HG03066 (cell line): Measurements from ENCODE around the gene RBFOX1.

Experiments used
- ATAC-seq: cut with Tn5 transposase; IDR thresholded peaks from one replicate; pipeline ENCODE4 v1.9.1; 2021; ENCODE audit warnings: low read depth; ENCODE audit not compliant: unreplicated experiment

The RBFOX1 gene

DNA sequence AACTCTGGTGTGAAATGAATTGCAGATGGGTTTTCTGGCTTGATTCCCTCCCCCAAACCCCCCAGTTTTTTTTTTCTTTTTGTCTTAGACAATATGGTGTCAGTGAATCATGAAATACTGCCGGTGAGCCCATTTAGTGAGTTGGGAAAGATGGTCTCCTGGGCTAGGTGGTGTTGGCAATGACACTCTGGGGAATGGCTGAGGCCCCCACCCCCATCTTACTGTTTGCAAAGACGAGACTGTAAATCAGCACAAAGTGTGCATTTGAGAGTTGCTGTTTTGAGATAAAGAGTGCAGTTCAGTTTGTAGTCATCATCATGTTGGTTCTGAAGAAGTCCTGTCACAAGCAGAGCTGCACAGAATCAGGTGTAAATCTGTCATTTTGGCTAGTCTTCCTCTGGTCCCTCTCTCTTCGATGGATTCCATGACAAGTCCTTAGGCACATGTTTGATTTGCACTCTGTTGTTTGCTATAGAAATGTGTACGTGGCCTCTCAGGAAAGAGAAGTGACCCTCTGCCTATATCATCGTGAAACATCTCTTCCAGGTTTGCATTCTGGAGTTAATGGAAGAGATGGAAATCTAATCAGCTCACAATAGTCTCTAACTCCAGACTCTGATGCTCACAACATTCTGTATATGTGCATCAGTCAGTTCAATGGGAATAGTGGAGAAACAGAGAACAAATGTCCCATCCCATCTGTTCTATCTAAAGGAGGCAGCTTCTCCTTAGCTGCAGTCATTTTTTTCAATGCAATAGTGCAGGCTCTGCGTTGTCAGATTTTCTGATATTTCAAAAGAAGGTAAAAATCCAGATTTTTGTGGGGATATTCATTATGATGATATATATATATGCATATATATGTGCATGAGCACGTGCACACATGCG, 34.6 kb downstream of the RBFOX1 start:
- no peak for ATAC-seq

DNA sequence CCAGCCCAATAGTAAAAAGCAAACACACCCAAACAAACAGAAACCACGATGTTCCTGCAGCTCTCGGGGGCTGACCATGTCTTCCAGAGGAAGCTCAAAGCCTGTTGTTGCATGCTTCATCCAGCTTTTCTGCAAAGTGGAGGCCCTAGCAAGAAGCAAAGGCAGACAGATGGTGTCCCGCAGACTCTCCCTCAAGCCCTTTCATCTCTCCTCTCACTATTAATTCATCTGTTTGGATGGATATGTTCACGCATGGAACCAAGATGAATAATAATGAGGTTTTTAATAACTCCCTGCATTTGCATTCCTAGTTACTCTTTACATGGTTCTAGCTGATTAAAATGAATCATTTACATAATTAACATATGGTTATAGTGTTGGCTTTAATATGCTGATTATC, 36.6 kb downstream of the RBFOX1 start:
- no peak for ATAC-seq

DNA sequence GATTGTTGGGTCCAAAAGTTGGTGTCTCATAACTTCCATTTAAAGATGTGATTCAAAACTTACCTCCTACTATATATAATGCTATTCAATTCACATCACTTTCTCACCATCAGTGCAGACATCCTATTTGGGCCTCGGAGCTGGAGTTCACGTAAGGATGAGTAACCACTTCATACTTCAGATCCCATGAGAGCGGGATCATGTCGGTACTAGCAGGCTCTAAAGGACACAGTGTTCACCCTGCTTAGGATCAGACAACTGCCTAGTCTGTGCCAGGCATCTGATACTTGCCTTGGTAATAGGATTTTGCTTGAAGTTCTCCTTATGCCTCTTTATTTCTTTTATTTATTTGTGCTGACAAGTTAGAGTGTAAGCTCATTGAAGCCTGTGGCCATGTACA, 39.5 kb downstream of the RBFOX1 start:
- no peak for ATAC-seq

DNA sequence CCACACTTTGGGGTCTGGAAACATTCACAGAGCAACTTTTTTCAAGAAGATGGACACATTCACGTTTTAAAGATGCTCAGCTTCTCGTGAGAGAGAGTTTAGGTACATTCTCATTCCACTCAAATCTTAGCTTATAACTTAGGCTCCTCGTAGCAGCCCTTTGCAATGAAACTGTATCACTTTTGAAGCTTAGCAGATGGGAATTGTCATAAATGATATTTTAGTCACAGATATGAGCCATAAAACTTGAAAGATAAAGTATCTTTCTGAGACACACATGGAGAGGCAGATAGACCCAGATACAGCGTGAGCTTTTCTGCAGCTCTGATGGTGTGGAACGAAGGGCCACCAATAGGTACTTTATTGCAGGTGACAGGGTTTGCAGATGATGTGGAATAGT, 41.1 kb downstream of the RBFOX1 start:
- ATAC-seq: no peak

DNA sequence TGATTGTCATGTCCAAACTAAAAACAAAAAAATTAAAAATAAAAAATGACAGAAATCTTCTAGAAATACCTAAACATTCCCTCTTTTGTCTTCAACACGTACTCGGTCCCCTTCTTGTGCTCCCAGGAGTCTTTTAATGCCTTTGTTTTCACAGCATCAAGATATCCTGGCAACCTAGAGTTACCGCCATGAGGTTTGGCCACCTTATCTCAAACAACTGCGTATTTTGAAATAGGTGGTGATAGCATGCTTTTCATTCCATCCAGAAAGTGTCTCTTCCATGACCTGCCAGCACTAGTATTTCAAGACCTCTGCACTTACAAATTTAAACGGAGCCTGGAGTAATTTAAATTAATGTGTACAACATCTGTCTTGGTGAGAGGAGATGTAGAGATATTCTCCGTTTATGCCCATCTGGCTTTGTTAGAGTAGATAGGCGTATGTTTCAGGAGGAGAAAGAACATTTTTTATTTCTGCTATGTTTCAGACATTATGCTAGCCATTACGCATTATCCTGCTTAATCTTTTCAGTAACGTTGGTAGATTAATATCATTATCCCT, 42.0 kb downstream of the RBFOX1 start:
- ATAC-seq: no peak

DNA sequence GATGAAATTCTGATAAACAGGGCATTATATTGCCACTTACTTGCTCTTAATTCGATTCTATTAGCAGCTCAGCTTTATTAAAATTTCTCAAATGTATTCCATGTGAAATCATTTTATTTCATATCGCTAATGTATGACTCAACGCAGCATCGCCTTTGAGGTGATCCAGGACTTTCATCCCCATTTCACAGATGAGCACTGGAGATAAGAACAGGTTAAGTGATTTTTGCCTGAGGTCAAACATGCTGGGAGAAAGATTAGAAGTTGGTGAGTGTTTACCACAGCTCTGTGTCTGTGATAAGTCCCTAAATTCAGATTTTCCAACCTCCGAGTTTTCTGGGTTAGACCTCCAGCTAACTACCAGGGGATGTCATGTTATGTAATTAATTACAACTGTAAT, 43.6 kb downstream of the RBFOX1 start:
- ATAC-seq: no peak

DNA sequence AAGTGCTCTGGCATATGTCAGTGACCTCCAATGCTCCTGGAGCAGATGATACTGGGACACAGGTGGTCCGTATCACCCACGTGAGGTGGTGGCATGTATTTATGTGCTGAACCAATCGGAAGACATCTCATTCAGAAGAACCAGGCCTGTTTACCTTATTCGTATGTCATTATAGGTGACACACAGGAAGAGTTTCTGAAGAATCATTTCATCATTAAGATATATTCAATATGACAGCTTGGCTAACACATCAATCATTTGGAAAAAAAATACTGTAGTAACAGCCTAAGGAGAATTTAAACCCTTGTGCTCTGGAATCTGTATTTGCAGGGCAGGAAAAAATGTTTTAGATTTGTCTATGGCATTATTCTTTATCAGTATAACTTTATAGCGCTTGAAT, 44.6 kb downstream of the RBFOX1 start:
- ATAC-seq: no peak

DNA sequence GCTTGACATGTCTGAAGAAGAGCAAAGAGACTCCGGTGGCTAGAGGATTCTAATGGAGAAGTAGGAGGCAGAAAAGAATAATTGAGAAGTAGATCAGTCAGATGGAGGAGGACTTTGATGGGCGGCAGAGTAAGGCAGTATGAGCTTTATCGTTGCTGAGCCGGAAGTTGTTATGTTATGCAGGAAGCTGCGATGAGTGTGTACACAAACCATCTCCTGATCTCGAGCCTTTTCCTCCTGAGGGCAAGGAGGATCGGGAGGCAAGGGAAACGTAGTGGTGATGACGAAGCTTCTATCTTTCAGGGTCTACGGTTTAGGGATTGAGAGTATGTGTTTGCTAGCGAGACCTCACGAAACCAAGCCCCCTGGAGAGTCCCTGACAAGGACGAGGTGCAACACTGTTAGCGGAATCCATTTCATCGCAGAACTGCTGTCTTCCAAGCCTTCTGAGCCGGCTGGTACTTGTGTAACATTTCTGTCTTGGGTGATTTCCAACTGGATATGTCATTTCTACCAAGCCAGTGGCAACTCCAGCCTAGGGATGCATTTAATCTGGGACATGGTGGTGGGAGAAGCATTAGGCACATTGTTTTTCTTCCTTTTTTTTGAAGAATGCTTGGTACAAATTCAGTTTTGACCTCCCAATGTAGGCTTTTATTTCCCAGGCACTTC, 45.5 kb downstream of the RBFOX1 start:
- ATAC-seq: no peak

DNA sequence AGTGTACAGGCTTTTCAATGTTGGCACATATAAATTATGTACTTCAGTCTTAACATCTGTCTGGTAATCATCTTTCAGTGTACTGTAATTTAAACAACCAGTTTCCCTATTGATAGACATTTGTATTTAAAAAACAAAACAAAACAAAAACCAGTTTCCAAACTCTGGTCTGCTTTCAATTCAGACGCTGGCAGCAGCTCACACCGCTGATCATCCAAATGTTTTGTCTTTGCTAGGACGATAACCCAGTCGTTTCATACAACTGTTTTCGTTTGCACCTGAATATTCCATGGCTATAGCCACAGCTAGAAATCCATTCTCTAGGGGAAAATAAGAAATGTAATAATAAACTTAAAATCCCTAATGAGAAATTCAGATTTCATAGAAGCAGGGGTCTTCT, 47.8 kb downstream of the RBFOX1 start:
- no peak for ATAC-seq

DNA sequence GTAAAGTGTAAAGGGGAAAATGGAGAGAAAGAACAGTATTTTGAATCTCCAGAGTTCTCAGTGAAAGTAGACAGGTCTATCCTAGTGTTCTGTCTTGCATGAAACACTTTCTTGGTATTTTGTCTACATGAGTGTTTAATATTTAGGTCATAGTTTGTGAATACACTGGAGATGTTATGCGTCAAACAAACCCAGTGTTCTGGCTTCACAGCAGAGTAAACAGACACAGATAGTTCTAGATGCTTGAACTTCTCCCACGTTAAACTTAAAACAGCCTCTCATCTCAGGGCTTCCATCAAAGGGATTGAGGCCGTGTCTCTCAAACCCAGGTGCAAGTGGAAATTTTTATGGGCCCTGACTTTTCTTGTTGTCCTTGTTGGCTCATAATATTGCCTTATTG, 48.3 kb downstream of the RBFOX1 start:
- ATAC-seq: no peak

DNA sequence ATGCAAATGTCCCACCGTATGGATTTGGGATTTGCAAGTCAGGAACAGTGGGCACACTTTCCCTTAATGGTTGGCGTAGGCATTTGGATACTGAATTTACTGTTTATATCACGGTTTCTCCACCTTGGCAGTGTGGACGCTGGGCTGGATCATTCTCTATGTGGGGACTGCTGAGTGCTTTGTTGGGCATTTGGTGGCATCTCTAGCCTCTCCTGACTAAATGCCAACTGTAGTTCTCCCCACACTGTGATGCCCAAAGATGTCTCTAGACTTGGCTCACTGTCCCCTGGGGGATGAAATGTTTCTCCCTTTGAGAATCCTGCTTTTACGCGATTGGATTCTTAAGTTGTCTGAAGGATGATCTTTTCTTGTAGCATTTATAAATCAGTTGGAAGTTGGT, 49.0 kb downstream of the RBFOX1 start:
- no peak for ATAC-seq

DNA sequence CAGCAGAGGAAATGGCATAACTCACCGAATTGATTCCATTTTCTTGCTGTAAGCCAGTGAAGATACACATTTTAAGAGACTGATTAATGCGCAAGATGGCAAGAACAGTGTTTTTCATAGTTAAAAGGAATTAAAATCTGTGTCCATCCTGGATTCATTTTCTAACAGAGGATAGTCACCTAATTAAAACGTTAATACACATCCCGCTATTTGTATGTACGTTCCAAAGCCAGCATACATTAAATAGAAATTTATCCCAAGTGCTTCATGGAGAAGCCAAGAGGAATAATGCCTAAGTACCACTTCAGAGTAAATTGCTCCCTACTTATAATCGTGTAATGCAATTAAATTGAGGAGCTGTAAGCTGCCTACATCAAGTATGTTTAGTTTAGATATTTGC, 49.9 kb downstream of the RBFOX1 start:
- ATAC-seq: no peak

DNA sequence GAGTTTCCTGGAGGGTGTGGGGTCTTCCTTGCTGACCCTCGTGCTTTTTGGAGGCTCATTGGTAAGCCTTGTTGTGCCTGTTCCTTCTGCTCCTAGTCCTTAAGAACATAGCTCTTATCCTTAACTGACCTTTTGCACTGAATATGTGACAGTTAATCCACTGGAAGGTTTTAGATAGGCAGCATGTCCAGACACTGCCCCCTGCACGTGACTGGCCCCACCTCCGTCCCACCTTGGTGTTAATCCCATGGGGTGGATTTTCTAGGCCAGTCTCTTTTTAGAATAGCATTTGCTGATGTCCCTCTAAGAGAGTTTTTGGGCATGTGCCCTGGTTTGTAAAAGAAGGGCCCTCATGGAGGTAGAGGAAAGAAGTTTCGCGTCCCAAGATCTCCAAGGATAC, 58.3 kb downstream of the RBFOX1 start:
- ATAC-seq: no peak

DNA sequence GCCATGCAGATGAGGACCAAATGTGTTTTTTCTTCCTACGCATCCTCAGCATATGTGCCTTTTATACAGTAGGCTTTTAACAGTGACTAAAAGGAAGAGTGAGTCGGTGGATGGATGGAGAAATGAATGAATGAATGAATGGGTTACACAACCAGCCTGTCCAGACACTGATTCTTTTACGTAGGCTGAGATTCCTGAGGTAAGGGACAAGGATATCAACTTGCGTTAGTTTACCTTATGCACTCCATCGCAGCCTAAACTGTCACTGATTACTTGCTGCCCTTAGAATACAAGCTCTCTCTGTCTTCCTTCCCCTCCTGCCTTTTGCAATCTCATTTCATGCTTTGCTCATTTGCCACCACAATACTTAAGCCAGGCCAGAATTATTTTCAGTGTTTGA, 59.0 kb downstream of the RBFOX1 start:
- ATAC-seq: no peak

DNA sequence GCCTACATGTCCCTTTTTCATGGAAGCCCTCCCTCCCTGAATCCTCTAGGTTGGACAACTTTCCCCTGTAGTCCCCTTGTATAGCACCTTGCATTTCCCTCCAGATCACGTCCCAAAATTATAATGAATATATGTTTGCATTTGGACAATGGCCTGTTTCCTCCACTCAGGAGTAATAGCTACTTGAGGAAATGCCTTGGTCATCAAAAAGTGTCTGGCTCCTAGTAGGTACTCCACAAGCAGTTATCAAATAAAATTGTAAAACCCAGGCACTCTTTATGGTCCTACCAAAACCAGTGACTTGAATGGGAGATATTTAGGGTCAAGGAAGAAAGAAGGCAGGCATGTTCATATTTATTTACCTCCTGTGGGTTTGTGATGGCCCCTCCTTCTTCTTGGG, 59.6 kb downstream of the RBFOX1 start:
- no peak for ATAC-seq

DNA sequence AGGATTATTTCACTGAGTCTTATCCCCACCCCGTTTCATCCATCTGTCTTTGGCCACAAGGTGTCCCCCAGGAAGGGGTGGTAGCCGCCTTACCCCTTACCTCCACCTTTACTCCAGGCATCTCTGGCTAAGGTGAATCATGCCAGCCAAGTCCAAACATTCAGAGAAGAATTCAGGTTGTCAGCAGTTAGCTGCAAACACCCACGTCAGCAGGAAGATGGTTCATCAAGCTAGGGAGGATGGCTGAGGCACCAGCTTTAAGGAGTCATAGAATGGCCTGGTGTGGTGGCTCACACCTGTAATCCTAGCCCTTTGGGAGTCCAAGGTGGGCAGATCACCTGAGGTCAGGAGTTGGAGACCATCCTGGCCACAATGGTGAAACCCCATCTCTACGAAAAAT, 61.0 kb downstream of the RBFOX1 start:
- ATAC-seq: no peak

DNA sequence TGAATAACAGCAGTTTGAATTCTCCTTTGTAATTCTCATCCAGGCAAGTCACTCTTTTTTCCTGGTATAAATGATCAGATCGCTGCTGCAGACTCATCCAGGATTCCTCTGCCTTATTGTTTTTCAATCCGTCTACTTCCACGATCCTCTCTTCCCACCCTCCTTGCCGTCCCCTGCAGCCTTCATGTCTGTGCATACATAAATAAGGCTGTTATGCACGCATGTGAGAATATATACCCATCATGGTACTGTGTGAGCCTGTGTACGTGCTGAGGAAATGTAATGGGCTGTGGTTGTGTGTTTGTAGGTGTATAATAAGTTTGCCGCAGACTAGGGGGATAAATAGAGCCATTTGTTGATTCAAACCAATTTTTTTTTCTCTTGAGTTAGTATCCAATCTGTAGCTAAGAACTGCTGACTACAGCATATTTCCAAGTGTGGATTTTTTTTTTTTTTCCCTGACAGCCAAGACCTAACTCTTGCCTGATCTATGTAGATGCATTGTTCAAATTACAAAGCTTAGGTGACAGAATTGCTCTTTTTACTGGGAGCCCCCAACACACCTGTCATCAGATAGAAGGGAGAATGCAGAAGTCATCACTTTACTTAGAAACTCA, 62.2 kb downstream of the RBFOX1 start:
- ATAC-seq: no peak

DNA sequence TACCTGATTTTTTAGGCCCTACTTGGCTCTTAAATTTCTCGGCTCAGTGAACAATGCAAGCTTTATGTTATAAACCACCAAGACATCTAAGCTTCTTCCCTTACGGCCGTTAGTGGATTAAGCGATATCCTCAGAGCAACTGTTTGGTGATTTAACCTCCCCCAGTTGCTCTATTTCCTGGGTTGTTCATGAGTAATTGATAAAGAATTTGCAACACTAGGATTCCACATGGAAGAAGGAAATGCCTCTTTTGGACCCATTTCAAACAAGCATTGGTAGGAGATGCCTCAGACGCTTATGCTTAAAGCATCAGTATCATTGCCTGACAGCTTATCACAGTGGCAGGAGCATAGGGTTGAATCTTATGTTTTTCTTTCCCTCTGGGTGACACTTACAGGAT, 65.3 kb downstream of the RBFOX1 start:
- ATAC-seq: no peak

DNA sequence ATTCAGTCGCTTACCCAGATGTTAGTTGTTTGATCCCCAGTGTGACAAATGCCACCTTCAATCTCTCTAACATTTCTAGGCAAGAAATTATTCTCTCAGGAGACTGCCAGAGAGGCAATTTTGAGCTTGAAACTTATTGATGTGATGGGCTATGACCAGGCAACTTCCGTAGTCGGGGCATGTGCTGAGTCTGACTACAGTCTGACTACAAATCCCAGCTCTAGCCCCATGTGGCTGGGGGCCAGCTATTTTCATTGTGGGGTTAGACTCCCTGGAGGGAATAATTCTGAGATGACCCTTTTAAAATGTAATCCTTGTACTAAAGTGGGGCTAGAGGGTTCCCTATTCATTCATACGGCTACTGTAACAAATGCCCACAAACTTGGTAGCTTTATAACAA, 65.9 kb downstream of the RBFOX1 start:
- ATAC-seq: no peak

DNA sequence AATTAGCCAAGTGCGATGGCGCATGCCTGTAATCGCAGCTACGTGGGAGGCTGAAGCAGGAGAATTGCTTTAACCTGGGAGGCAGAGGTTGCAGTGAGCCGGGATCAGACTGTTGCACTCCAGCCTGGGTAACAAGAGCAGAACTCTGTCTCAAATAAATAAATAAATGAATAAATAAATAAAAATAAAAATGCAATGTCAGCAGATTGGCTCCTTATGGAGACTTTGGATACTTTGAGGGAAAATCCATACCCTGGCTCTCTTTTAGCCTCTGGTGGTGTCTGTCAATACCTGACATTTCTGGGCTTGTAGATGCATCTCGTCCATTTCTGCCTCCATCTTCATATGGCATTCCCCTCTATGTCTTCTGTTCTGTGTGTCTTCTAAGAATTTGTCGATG, 66.7 kb downstream of the RBFOX1 start:
- no peak for ATAC-seq

DNA sequence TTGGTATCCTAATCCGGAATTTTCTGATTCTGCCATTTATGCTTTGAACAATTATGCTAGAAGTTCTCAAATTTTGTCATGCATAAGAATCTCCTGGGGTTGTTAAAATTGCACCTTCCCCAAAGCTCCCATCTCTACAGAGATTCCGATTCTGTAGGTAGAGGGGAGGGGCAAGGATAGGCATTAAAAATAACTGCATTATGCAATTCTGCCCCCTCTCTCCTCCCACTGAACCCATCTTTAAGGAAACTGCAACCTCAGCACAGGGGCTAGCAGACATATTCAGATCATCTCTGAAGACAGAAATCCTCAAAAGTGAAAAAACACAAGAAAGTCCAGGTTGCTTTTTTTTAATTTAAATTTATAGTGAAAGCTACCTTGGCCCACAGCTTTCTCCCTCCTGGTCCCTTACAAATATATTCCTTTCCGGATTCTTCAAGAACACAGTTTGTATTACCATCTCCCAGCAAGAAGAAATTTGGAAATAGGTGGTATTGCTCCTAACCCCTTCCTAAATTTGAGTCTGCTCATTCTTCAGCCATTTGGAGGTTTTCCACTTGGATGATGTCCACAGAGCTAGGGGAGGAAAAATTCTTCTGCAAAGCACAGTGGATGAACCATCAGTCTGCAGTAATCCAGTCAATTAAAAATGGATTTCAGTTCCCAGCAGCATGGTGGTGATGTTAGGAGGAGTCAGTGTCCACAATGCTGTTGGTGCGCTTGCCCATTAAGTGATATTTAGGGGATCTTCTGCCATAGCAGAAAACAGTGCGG, 67.7 kb downstream of the RBFOX1 start:
- no peak for ATAC-seq
